Vagina (tissue), 2 donors: ENCODE measurements around the gene POU2F3. TPM values are rescaled to one million over a fixed set of nuclear protein-coding genes. Genes with fewer than 3 reads are reported as not detected.

Experiments used
- DNase-seq, 2 donors: peaks; one replicate each; pipeline ENCODE4 v3.0.0-alpha.2; 2017; ENCODE audit errors: extremely low spot score in 2 of 2
- H3K27ac ChIP-seq: fragments of 200-600 bp; sonication (generic); one replicate; pipeline ENCODE4 v1.5.1; 2019
- H3K27me3 ChIP-seq: fragments of 200-600 bp; sonication (generic); one replicate; pipeline ENCODE4 v1.5.1; 2019
- H3K36me3 ChIP-seq, 2 donors: fragments of 200-600 bp; sonication (generic); one replicate each; pipeline ENCODE4 v1.5.1; 2017 to 2019
- H3K4me1 ChIP-seq: fragments of 200-600 bp; sonication (generic); one replicate; pipeline ENCODE4 v1.5.1; 2019
- H3K4me3 ChIP-seq, 2 donors: fragments of 200-600 bp; sonication (generic); 1 replicate in 1 of 2; 2 replicates in 1 of 2; pipeline ENCODE4 v1.5.1; 2016 to 2019
- H3K9me3 ChIP-seq: fragments of 200-600 bp; sonication (generic); one replicate; pipeline ENCODE4 v1.5.1; 2019
- POLR2A ChIP-seq, 2 donors: fragments of 450-650 bp; IDR thresholded peaks; one replicate each; pipeline ENCODE4 v1.6.1; 2017; ENCODE audit warnings: antibody characterized with exemption in 2 of 2, mild to moderate bottlenecking in 2 of 2, moderate library complexity in 2 of 2
- POLR2AphosphoS5 ChIP-seq, 2 donors: sonication (generic); formaldehyde crosslinking; IDR thresholded peaks; one replicate each; pipeline ENCODE4 v1.9.0; 2017; ENCODE audit warnings: antibody characterized with exemption in 2 of 2, mild to moderate bottlenecking in 2 of 2, low read depth in 1 of 2; ENCODE audit not compliant: insufficient read depth in 1 of 2
- intact Hi-C: fragments of 100-400 bp; cut with DNase I; formaldehyde crosslinking; loops from one replicate; pipeline ENCODE4 v1.15.1; 2023
- total RNA-seq: library from RNA; depleted of rRNA; stranded (reverse); fragments of >200 nt; gene quantifications from one replicate; pipeline ENCODE4 v1.2.3, GENCODE V29; 2016
- TF ChIP-seq, protein P1 (sequence below), 3 experiments: fragments of 450-650 bp in 2 of 3; fragments of 200-600 bp in 1 of 3; sonication (generic) in 1 of 3; IDR thresholded peaks; one replicate each; pipeline ENCODE4 v1.5.1; 2017 to 2019; ENCODE audit warnings: antibody characterized with exemption in 3 of 3, mild to moderate bottlenecking in 2 of 3, moderate library complexity in 2 of 3

Gene POU2F3
- total RNA-seq, 1 donor from 2014 or later = 2.7 TPM

DNA sequence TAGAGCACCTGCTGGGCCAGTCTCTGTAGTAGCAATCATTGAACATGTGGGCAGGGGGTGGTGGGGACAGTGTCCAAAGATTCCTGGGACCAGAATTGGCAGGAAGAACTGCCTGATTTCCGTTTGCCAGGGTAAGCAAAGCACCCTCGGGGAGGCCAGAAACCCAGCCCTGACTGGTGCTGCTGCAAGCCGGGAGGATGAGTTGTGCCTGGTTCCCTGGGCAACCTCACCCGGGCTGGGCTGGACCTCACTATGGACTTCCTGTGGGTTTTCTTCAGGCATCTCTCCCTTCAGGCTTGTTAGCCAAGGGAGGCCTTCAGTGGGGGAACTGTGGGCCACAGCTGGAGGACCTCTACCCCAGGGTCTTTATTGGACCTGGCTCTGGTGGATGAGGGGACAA, 8.0 kb upstream of the POU2F3 start:
- DNase-seq = peak in 1 of 2 donors; percentile 86
- peak overlapping the region; percentile 22 for H3K27ac ChIP-seq
- intact Hi-C loops = no loop called here
- TF ChIP-seq, protein P1, sequence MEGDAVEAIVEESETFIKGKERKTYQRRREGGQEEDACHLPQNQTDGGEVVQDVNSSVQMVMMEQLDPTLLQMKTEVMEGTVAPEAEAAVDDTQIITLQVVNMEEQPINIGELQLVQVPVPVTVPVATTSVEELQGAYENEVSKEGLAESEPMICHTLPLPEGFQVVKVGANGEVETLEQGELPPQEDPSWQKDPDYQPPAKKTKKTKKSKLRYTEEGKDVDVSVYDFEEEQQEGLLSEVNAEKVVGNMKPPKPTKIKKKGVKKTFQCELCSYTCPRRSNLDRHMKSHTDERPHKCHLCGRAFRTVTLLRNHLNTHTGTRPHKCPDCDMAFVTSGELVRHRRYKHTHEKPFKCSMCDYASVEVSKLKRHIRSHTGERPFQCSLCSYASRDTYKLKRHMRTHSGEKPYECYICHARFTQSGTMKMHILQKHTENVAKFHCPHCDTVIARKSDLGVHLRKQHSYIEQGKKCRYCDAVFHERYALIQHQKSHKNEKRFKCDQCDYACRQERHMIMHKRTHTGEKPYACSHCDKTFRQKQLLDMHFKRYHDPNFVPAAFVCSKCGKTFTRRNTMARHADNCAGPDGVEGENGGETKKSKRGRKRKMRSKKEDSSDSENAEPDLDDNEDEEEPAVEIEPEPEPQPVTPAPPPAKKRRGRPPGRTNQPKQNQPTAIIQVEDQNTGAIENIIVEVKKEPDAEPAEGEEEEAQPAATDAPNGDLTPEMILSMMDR (IDR thresholded peaks at IDR 0.05) = no peak
- no peak for TF ChIP-seq POLR2A (IDR thresholded peaks at IDR 0.05)
- no peak for TF ChIP-seq POLR2AphosphoS5 (IDR thresholded peaks at IDR 0.05; ENCODE audit: insufficient read depth in 1 of 2, low read depth in 1 of 2)
- H3K27me3 ChIP-seq = no peaks in the 10 kb centered on the region
- no peaks in the 10 kb centered on the region for H3K9me3 ChIP-seq
- no peaks in the 10 kb centered on the region for H3K36me3 ChIP-seq
- H3K4me1 ChIP-seq = peaks cover 21% of the 10 kb centered on the region
- no peak overlapping the region for H3K4me3 ChIP-seq

DNA sequence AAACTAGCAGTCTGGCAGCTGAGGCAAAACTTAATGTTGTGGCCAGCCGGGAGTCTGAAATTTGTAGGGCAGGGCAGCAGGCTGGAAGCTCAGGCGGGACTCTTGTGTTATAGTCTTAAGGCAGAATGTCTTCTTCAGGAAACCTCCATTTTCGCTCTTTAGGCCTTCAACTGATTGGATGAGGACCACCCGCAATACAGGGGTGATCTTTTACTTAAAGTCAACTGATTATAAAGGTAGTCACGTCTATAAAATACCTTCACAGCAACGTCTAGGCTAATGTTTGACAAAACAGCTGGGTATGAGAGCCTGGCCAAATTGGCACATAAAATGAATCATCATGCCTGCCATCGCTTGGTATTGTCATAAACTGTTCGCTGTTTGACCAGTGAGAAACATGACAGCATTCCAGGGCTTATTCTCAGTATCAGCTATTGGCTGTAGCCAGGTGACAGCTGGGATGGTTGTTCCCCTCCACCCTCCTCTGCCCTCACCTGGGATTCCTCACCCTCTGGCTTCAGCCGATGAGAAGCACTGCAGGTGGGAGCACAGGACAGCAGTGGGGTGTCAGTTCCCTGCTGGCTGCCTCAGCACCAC, 6.6 kb upstream of the POU2F3 start:
- no peak for DNase-seq
- no peaks in the 10 kb centered on the region for H3K36me3 ChIP-seq
- H3K4me3 ChIP-seq = no peak overlapping the region
- H3K9me3 ChIP-seq = no peaks in the 10 kb centered on the region
- no peak overlapping the region for H3K27ac ChIP-seq
- H3K27me3 ChIP-seq = no peaks in the 10 kb centered on the region
- peaks cover 21% of the 10 kb centered on the region for H3K4me1 ChIP-seq
- intact Hi-C loops = no loop called here
- TF ChIP-seq POLR2AphosphoS5 (IDR thresholded peaks at IDR 0.05; ENCODE audit: insufficient read depth in 1 of 2, low read depth in 1 of 2) (no peak), POLR2A (IDR thresholded peaks at IDR 0.05) (no peak)
- TF ChIP-seq, protein P1 (IDR thresholded peaks at IDR 0.05) = no peak

DNA sequence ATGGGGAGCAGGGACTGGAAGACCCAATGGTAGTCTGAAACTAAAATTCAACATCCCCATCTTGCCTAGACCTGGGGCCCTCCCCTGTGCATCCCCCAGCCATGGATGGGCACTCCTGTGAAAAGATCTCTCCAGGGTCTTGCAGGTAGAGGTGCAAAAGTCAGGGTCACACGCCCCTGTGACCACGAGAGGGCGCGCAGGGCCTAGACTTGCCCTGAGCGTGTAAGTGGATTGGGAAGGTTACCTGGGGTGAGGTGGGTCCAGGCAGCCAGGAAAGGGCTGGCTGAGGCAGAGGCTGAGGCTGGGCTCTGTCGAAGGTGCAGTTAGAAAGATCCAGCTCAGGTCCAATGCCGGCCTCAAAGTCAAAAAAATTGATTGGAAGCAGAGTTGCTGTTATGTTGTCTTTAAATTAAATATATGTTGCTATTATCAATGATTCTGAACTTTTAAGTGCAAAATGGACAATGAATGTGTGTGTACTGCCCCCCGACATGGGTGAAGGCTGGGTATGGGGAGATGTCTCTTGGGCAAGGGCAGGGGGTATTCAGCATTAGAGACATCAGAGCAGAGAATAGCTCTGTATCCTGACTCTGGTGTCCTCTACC, 4.8 kb upstream of the POU2F3 start:
- Histone ChIP-seq H3K9me3 (no peaks in the 10 kb centered on the region), H3K27me3 (no peaks in the 10 kb centered on the region), H3K4me3 (no peak overlapping the region), H3K27ac (no peak overlapping the region), H3K36me3 (no peaks in the 10 kb centered on the region), H3K4me1 (peaks cover 22% of the 10 kb centered on the region)
- no peak for DNase-seq
- TF ChIP-seq, protein P1 (IDR thresholded peaks at IDR 0.05) = peak; percentile 20 to 50 (median 34)
- TF ChIP-seq POLR2AphosphoS5 (IDR thresholded peaks at IDR 0.05; ENCODE audit: insufficient read depth in 1 of 2, low read depth in 1 of 2) (peak in 1 of 2 donors; percentile 7), POLR2A (IDR thresholded peaks at IDR 0.05) (no peak)
- intact Hi-C loops = loop anchor here (5.0 kb wide), 1 partner anchor 67 kb away; no protein-coding TSS in a partner anchor

DNA sequence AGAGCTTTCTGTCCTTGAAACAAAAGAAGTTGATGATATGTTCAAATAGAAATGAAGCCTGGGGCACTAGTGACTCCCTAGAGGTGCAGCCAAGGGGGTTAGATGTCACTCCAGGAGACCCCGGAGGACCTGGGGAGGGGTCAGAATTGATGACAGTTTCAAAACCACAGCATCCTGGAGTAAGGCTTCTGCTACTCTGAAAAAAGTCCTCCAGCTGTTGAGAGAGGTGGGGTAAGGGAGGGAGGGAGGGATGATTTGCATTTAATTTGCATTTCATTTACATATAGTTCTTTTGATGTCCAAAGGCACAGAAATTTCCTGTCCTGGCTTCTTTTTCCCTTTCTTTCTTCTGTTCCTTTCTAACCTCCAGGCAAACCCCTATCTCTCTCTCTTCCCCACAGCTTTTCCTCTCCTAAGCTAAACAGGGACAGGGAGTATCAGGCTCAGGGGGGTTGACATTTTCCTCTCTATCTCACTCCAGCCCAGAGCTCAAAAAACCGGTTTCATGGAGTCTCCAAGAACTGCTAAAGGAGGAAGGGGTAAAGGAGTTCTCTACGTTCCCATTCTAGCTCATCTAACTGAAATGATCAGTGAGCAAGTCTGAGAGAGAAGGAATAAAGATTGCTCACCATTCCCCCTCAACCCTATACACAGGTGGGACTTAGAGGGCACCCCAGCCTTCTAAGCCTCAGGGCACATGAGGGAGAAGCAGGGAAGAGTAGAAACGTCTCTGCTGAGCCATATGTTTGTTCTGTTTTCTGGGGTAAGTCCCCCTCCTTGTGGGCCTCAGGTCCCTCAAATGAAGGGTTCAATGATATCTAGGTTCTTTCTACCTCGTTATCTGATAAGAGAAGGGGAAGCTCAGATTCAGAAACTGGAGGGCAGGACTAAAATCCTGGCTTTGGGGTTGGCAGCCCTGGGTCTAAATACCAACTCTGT, 3.5 kb upstream of the POU2F3 start:
- peaks cover 29% of the 10 kb centered on the region for H3K4me1 ChIP-seq
- H3K27me3 ChIP-seq = no peaks in the 10 kb centered on the region
- H3K4me3 ChIP-seq = no peak overlapping the region
- no peaks in the 10 kb centered on the region for H3K36me3 ChIP-seq
- no peak for TF ChIP-seq POLR2A (IDR thresholded peaks at IDR 0.05)
- TF ChIP-seq POLR2AphosphoS5 (IDR thresholded peaks at IDR 0.05; ENCODE audit: insufficient read depth in 1 of 2, low read depth in 1 of 2) = no peak
- TF ChIP-seq, protein P1 (IDR thresholded peaks at IDR 0.05) = no peak
- H3K27ac ChIP-seq = peak overlapping the region; percentile 7
- H3K9me3 ChIP-seq = no peaks in the 10 kb centered on the region
- intact Hi-C loops = loop anchor here (5.0 kb wide), 1 partner anchor 66 kb away; no protein-coding TSS in a partner anchor
- no peak for DNase-seq
